Stomach (tissue), 4 donors: ENCODE results near the gene VOPP1.
A peak's percentile ranks its signal among the peaks of the same experiment; 100 is the strongest.

ENCODE experiments used
- CTCF ChIP-seq, 7 experiments: fragments of 450-650 bp in 4 of 7; fragments of 200-600 bp in 3 of 7; sonication (generic) in 3 of 7; IDR thresholded peaks; one replicate each; pipeline ENCODE4 v1.5.1; 2016 to 2019; ENCODE audit warnings: antibody characterized with exemption in 7 of 7, control low read depth in 2 of 7, mild to moderate bottlenecking in 1 of 7
- EP300 ChIP-seq: sonication (generic); formaldehyde crosslinking; IDR thresholded peaks from one replicate; pipeline ENCODE4 v1.6.1; 2017; ENCODE audit warnings: antibody characterized with exemption
- POLR2A ChIP-seq, 4 donors: fragments of 450-650 bp; IDR thresholded peaks; one replicate each; pipeline ENCODE4 v1.6.1; 2016; ENCODE audit warnings: antibody characterized with exemption in 4 of 4, control low read depth in 2 of 4, mild to moderate bottlenecking in 1 of 4, moderate library complexity in 1 of 4

- TF ChIP-seq CTCF (IDR thresholded peaks at IDR 0.05) (peak in 5 of 7 experiments; percentile 34 to 80 (median 57)), POLR2A (IDR thresholded peaks at IDR 0.05) (no peak), EP300 (no peak)
Measured at GRCh38 chr7:55593515-55594318, 21.4 kb upstream of the VOPP1 start.
